HepG2 (cell line): Measurements from ENCODE around the gene CMPK1. TPM values are rescaled to one million over a fixed set of nuclear protein-coding genes. Genes with fewer than 3 reads are reported as not detected.
A peak's percentile ranks its signal among the peaks of the same experiment; 100 is the strongest.

ENCODE experiments used
- ATAC-seq: fragments of 200-7000 bp; cut with Tn5 transposase; 3 replicates; pipeline ENCODE4 v1.9.1; 2020; ENCODE audit warnings: mild to moderate bottlenecking, moderate library complexity
- BruUV-seq: library from RNA; stranded (reverse); fragments of 400-500 nt; replicated peaks from 2 replicates; lab custom pipeline; 2021; lab: Mats Ljungman, UMichigan
- CTCF ChIA-PET: fragments of 300-600 bp; formaldehyde crosslinking; extraction: SDS; loops from one replicate; lab custom pipeline; 2021; ENCODE audit warnings: low total read pairs, inconsistent platforms, low intra/inter-chr PET ratio; lab: Yijun Ruan, JAX
- POLR2A ChIA-PET: fragments of 350-600 bp; sonication (Branson Sonifier 250); formaldehyde crosslinking; loops from one replicate; lab custom pipeline; 2020; ENCODE audit warnings: antibody characterized with exemption, inconsistent platforms; lab: Yijun Ruan, JAX
- DNase-seq: peaks from one replicate; pipeline ENCODE4 v3.0.0-alpha.2; 2015; ENCODE audit warnings: low spot score
- FAIRE-seq: peaks from 3 replicates; lab custom pipeline; 2011; peaks lifted over from hg19 to GRCh38; lab: Jason Lieb, UNC
- H2AFZ ChIP-seq: one replicate; pipeline ENCODE4 v1.6.1; 2011; ENCODE audit warnings: low read length, inconsistent platforms
- H3K27ac ChIP-seq: fragments of 300-600 bp; 3 replicates; pipeline ENCODE4 v1.8.0; 2011; ENCODE audit warnings: mixed run types, mild to moderate bottlenecking, mixed read lengths, low read length, inconsistent platforms; ENCODE audit not compliant: insufficient read depth; ENCODE audit errors: extremely low read length
- H3K27me3 ChIP-seq, 2 experiments: fragments of 200-600 bp in 1 of 2; 2 replicates in 1 of 2; 3 replicates in 1 of 2; pipeline versions ENCODE4 v1.6.0 to v1.8.0; 2011; ENCODE audit warnings: low read length in 2 of 2, mild to moderate bottlenecking in 2 of 2, moderate library complexity in 2 of 2, inconsistent platforms in 1 of 2; ENCODE audit not compliant: insufficient read depth in 2 of 2, control insufficient read depth in 1 of 2
- H3K36me3 ChIP-seq, 2 experiments: fragments of 200-600 bp in 1 of 2; replicated peaks in 1 of 2; 2 replicates in 1 of 2; 3 replicates in 1 of 2; pipeline versions ENCODE4 v1.5.1 to v1.8.0; 2011; ENCODE audit warnings: low read length in 2 of 2, inconsistent platforms in 1 of 2; ENCODE audit not compliant: insufficient read depth in 2 of 2, control insufficient read depth in 1 of 2
- H3K4me1 ChIP-seq: 2 replicates; pipeline ENCODE4 v1.5.1; 2012; ENCODE audit warnings: low read length, inconsistent platforms; ENCODE audit not compliant: insufficient read depth
- H3K4me2 ChIP-seq: 2 replicates; pipeline ENCODE4 v1.6.0; 2011; ENCODE audit warnings: low read depth, low read length, inconsistent platforms
- H3K4me3 ChIP-seq, 3 experiments: fragments of 200-600 bp in 1 of 3; sonication (generic), shearing (Covaris generic) in 1 of 3; replicated peaks in 1 of 3; 2 replicates each; pipeline ENCODE4 v1.5.1; 2011 to 2016; ENCODE audit warnings: low read length in 3 of 3, inconsistent platforms in 2 of 3, low read depth in 2 of 3, mild to moderate bottlenecking in 2 of 3, control low read depth in 1 of 3, mixed read lengths in 1 of 3; ENCODE audit not compliant: insufficient read depth in 1 of 3
- H3K79me2 ChIP-seq: one replicate; pipeline ENCODE4 v1.6.1; 2011; ENCODE audit warnings: low read length, inconsistent platforms; ENCODE audit not compliant: insufficient read depth
- H3K9ac ChIP-seq: 2 replicates; pipeline ENCODE4 v1.6.0; 2011; ENCODE audit warnings: mild to moderate bottlenecking, low read depth, low read length, inconsistent platforms; ENCODE audit not compliant: insufficient read depth
- H3K9me3 ChIP-seq: 2 replicates; pipeline ENCODE4 v1.5.1; 2012; ENCODE audit warnings: mild to moderate bottlenecking, low read length
- H4K20me1 ChIP-seq: 2 replicates; pipeline ENCODE4 v1.6.0; 2011; ENCODE audit warnings: inconsistent platforms, mild to moderate bottlenecking, low read length, moderate library complexity; ENCODE audit not compliant: insufficient read depth
- MAFK ChIP-seq, 2 experiments: IDR thresholded peaks in 1 of 2; conservative IDR thresholded peaks in 1 of 2; 2 replicates each; pipeline ENCODE4 v1.6.1; 2011; ENCODE audit warnings: improper control_type of control experiment in 2 of 2, low read length in 2 of 2
- NR1H2 ChIP-seq: sonication (generic); formaldehyde crosslinking; IDR thresholded peaks from 2 replicates; pipeline ENCODE4 v1.8.1; 2022; ENCODE audit warnings: low read depth, missing genetic modification reagents, borderline replicate concordance
- ZNF225 ChIP-seq: sonication (generic); formaldehyde crosslinking; IDR thresholded peaks from 2 replicates; pipeline ENCODE4 v1.4.0; 2020; ENCODE audit warnings: mild to moderate bottlenecking, missing genetic modification reagents
- ZNF274 ChIP-seq: sonication (generic); formaldehyde crosslinking; IDR thresholded peaks from 2 replicates; pipeline ENCODE4 v1.5.1; 2020; ENCODE audit warnings: mild to moderate bottlenecking, missing genetic modification reagents
- ZNF792 ChIP-seq: IDR thresholded peaks from 2 replicates; pipeline ENCODE4 v1.6.1; 2016
- ZNF83 ChIP-seq: sonication (generic); formaldehyde crosslinking; IDR thresholded peaks from 2 replicates; pipeline ENCODE4 v1.4.0; 2020; ENCODE audit warnings: missing genetic modification reagents, mild to moderate bottlenecking, borderline replicate concordance
- WGBS: methylation state at CpG from one replicate; pipeline ENCODE4 v1.1.6; 2017; ENCODE audit warnings: low lambda C conversion rate; 5-methylcytosine and 5-hydroxymethylcytosine counted together
- in situ Hi-C: cut with HindIII; loops from 2 replicates; pipeline ENCODE4 v1.10.0; 2017; ENCODE audit warnings: low pct_unique_long_range_greater_than_20kb; ENCODE audit not compliant: extremely low pct_ligation_motif_present
- intact Hi-C: fragments of 100-400 bp; cut with micrococcal nuclease; formaldehyde crosslinking; loops from one replicate; pipeline ENCODE4 v1.10.0; 2022; ENCODE audit not compliant: unreplicated experiment
- polyA plus RNA-seq, 8 experiments: library from polyadenylated mRNA; depleted of rRNA in 3 of 8; stranded (reverse) in 7 of 8; unstranded in 1 of 8; fragments of >200 nt; fragmentation: Illumina TruSeq in 4 of 8; extraction: Trizol in 4 of 8; gene quantifications; 2 replicates each; pipeline versions ENCODE4 v1.2.1 to v1.2.3, GENCODE V29; 2011 to 2016; ENCODE audit warnings: low read depth in 4 of 8, missing spikeins in 1 of 8, mixed read lengths in 1 of 8; ENCODE audit not compliant: insufficient read depth in 1 of 8
- total RNA-seq, 5 experiments: library from RNA; depleted of rRNA; stranded (reverse); fragments of >200 nt; fragmentation: Illumina TruSeq; extraction: Trizol; gene quantifications; 2 replicates each; pipeline ENCODE4 v1.2.3, GENCODE V29; 2016; ENCODE audit warnings: low read depth in 1 of 5
- TF ChIP-seq, protein P1 (sequence below): sonication (generic); formaldehyde crosslinking; IDR thresholded peaks from 2 replicates; pipeline ENCODE4 v1.4.0; 2020; ENCODE audit warnings: low read depth, missing genetic modification reagents
- TF ChIP-seq, protein P2 (sequence below): sonication (generic); formaldehyde crosslinking; IDR thresholded peaks from 2 replicates; pipeline ENCODE4 v1.9.0; 2021; ENCODE audit warnings: mild to moderate bottlenecking, missing genetic modification reagents

Gene CMPK1
- total and polyA plus RNA-seq, 2 of the 13 experiments (the other 11 are each of a cell fraction or from before 2014, with no cell fraction given), result 38.3 to 92.0 TPM

DNA sequence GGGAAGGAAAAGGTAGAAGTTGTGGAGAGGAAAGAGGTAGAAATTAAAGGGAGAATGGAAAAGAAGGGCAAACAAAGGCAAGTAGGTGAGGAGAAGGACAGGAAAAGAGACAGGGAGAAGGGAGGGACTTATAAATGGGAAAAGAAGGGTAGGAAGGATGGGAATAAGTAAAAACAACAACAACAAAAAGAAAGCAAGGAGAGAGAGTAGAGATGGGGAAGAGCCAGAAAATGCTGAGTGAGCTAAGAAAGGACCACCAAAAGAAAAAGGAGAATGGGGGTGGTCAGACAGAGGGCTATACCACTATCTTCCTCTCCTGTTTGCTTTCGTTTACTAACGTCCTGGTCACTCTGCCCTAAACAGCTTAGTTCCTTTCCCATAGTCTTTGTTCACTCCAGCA, 1.7 kb upstream of the CMPK1 start:
- Histone ChIP-seq H4K20me1 (no peaks in the 10 kb centered on the region; the same call in 1 of the 2 replicates), H3K4me2 (peak overlapping the region; percentile 79; the same call in 1 of the 2 replicates), H3K79me2 (peaks cover 26% of the 10 kb centered on the region), H3K4me1 (peaks cover 38% of the 10 kb centered on the region), H3K9me3 (no peaks in the 10 kb centered on the region), H3K4me3 (no peak overlapping the region), H3K9ac (peak overlapping the region; percentile 95; the same call in 1 of the 2 replicates), H3K27ac (no peak overlapping the region), H3K36me3 (no peaks in the 10 kb centered on the region; a peak in 1 of 5 replicates), H3K27me3 (no peaks in the 10 kb centered on the region; a peak in 1 of 5 replicates), H2AFZ (no peak overlapping the region)
- TF ChIP-seq ZNF83 (CRISPR knock-in tag) (no peak), ZNF792 (CRISPR knock-in tag) (no peak), ZNF274 (CRISPR knock-in tag) (no peak), MAFK (conservative IDR thresholded peaks at IDR 0.05 in 1 of 2, IDR thresholded peaks at IDR 0.05 in 1 of 2; ENCODE audit: low read length in 2 of 2) (0 out of 4 replicates have a peak, but pooled peaks of 1 of the 2 experiments have one; percentile 19), ZNF225 (CRISPR knock-in tag) (no peak), NR1H2 (no peak)
- TF ChIP-seq, protein P1, sequence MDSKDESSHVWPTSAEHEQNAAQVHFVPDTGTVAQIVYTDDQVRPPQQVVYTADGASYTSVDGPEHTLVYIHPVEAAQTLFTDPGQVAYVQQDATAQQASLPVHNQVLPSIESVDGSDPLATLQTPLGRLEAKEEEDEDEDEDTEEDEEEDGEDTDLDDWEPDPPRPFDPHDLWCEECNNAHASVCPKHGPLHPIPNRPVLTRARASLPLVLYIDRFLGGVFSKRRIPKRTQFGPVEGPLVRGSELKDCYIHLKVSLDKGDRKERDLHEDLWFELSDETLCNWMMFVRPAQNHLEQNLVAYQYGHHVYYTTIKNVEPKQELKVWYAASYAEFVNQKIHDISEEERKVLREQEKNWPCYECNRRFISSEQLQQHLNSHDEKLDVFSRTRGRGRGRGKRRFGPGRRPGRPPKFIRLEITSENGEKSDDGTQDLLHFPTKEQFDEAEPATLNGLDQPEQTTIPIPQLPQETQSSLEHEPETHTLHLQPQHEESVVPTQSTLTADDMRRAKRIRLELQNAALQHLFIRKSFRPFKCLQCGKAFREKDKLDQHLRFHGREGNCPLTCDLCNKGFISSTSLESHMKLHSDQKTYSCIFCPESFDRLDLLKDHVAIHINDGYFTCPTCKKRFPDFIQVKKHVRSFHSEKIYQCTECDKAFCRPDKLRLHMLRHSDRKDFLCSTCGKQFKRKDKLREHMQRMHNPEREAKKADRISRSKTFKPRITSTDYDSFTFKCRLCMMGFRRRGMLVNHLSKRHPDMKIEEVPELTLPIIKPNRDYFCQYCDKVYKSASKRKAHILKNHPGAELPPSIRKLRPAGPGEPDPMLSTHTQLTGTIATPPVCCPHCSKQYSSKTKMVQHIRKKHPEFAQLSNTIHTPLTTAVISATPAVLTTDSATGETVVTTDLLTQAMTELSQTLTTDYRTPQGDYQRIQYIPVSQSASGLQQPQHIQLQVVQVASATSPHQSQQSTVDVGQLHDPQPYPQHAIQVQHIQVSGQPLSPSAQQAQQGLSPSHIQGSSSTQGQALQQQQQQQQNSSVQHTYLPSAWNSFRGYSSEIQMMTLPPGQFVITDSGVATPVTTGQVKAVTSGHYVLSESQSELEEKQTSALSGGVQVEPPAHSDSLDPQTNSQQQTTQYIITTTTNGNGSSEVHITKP (CRISPR knock-in tag), result peak; percentile 49; the same call in 1 of the 2 replicates
- TF ChIP-seq, protein P2, sequence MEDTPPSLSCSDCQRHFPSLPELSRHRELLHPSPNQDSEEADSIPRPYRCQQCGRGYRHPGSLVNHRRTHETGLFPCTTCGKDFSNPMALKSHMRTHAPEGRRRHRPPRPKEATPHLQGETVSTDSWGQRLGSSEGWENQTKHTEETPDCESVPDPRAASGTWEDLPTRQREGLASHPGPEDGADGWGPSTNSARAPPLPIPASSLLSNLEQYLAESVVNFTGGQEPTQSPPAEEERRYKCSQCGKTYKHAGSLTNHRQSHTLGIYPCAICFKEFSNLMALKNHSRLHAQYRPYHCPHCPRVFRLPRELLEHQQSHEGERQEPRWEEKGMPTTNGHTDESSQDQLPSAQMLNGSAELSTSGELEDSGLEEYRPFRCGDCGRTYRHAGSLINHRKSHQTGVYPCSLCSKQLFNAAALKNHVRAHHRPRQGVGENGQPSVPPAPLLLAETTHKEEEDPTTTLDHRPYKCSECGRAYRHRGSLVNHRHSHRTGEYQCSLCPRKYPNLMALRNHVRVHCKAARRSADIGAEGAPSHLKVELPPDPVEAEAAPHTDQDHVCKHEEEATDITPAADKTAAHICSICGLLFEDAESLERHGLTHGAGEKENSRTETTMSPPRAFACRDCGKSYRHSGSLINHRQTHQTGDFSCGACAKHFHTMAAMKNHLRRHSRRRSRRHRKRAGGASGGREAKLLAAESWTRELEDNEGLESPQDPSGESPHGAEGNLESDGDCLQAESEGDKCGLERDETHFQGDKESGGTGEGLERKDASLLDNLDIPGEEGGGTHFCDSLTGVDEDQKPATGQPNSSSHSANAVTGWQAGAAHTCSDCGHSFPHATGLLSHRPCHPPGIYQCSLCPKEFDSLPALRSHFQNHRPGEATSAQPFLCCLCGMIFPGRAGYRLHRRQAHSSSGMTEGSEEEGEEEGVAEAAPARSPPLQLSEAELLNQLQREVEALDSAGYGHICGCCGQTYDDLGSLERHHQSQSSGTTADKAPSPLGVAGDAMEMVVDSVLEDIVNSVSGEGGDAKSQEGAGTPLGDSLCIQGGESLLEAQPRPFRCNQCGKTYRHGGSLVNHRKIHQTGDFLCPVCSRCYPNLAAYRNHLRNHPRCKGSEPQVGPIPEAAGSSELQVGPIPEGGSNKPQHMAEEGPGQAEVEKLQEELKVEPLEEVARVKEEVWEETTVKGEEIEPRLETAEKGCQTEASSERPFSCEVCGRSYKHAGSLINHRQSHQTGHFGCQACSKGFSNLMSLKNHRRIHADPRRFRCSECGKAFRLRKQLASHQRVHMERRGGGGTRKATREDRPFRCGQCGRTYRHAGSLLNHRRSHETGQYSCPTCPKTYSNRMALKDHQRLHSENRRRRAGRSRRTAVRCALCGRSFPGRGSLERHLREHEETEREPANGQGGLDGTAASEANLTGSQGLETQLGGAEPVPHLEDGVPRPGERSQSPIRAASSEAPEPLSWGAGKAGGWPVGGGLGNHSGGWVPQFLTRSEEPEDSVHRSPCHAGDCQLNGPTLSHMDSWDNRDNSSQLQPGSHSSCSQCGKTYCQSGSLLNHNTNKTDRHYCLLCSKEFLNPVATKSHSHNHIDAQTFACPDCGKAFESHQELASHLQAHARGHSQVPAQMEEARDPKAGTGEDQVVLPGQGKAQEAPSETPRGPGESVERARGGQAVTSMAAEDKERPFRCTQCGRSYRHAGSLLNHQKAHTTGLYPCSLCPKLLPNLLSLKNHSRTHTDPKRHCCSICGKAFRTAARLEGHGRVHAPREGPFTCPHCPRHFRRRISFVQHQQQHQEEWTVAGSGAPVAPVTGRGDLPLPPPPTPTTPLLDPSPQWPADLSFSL (CRISPR knock-in tag), result no peak
- in situ Hi-C loops, result no loop called here
- no peak for ATAC-seq
- CTCF ChIA-PET, result no interaction called here
- WGBS, result 82% methylated on average over 2 of the region's 2 CpGs
- POLR2A ChIA-PET, result no interaction called here
- no peak for FAIRE-seq
- intact Hi-C loops, result no loop called here
- no peak for DNase-seq
- BruUV-seq, result no TSS peak
